K562 (cell line): ENCODE data around the gene WFDC12. TPM values are rescaled to one million over a fixed set of nuclear protein-coding genes. Genes with fewer than 3 reads are reported as not detected.
A peak's percentile ranks its signal among the peaks of the same experiment; 100 is the strongest.

Experiments used
- CTCF ChIP-seq, 3 experiments: IDR thresholded peaks in 2 of 3; conservative IDR thresholded peaks in 1 of 3; 2 replicates each; pipeline ENCODE4 v1.5.1; 2011 to 2012; ENCODE audit warnings: low read length in 3 of 3, mild to moderate bottlenecking in 3 of 3, control low read depth in 2 of 3, improper control_type of control experiment in 1 of 3, inconsistent platforms in 1 of 3, low read depth in 1 of 3, mixed read lengths in 1 of 3, moderate library complexity in 1 of 3; ENCODE audit not compliant: insufficient read depth in 2 of 3
- RAD21 ChIP-seq, 2 experiments: fragments of 250-450 bp in 1 of 2; fragments of 450-650 bp in 1 of 2; sonication (Bioruptor Pico) in 1 of 2; formaldehyde crosslinking in 1 of 2; IDR thresholded peaks in 1 of 2; conservative IDR thresholded peaks in 1 of 2; 2 replicates each; pipeline versions ENCODE4 v1.4.0 to v1.8.0; 2020 to 2022; ENCODE audit warnings: mild to moderate bottlenecking in 2 of 2, moderate library complexity in 1 of 2
- REST ChIP-seq, 2 experiments: fragments of 450-650 bp; formaldehyde crosslinking in 1 of 2; IDR thresholded peaks; 2 replicates each; pipeline versions ENCODE4 v1.4.0 to v1.6.1; 2014 to 2020; ENCODE audit warnings: mild to moderate bottlenecking in 2 of 2, borderline replicate concordance in 1 of 2, low read depth in 1 of 2
- polyA plus RNA-seq, 8 experiments: library from polyadenylated mRNA; depleted of rRNA in 4 of 8; stranded (reverse) in 5 of 8; unstranded in 3 of 8; fragments of >200 nt; fragmentation: Nextera tagmentation in 2 of 8; fragmentation: Illumina TruSeq in 1 of 8; extraction: Ambion mirVana in 2 of 8; extraction: Trizol in 1 of 8; gene quantifications; 2 replicates each; pipeline versions ENCODE4 v1.2.1 to v1.2.3, GENCODE V29; 2011 to 2014; ENCODE audit warnings: inconsistent platforms in 1 of 8, missing spikeins in 1 of 8
- total RNA-seq, 7 experiments: library from RNA; depleted of rRNA in 6 of 7; stranded (reverse); fragments of >200 nt in 6 of 7; fragmentation: Illumina TruSeq in 2 of 7; extraction: Trizol in 2 of 7; gene quantifications; 2 replicates each; pipeline versions ENCODE4 v1.2.1 to v1.2.3, GENCODE V29; 2011 to 2021; ENCODE audit warnings: low replicate concordance in 1 of 7

The WFDC12 gene
- total and polyA plus RNA-seq, 9 of the 15 experiments (the other 6 are each of a cell fraction or from before 2014, with no cell fraction given): not detected

- TF ChIP-seq REST (IDR thresholded peaks at IDR 0.05; ENCODE audit: borderline replicate concordance): peak; percentile 5; the same call in 1 of the 2 replicates
- TF ChIP-seq REST (CRISPR knock-in tag; IDR thresholded peaks at IDR 0.05; ENCODE audit: low read depth): no peak
- TF ChIP-seq CTCF (IDR thresholded peaks at IDR 0.05 in 2 of 3, conservative IDR thresholded peaks at IDR 0.05 in 1 of 3; ENCODE audit: insufficient read depth in 2 of 3, low read depth in 1 of 3, low read length in 3 of 3): peak; percentile 6 to 53 (median 48); a peak in 5 of 6 replicates
- peak in 1 of 2 experiments; percentile 32; a peak in 2 of 4 replicates for TF ChIP-seq RAD21 (CRISPR knock-in tag; conservative IDR thresholded peaks at IDR 0.05 in 1 of 2, IDR thresholded peaks at IDR 0.05 in 1 of 2)
Measured at GRCh38 chr20:45111799-45112471, 12.3 kb downstream of the WFDC12 start (continued).
